Ecto neural progenitor cell (in vitro differentiated cells): ENCODE data around the gene FUT6.

Experiments
- DNase-seq: peaks from one replicate; pipeline ENCODE4 v3.0.0-alpha.2; 2018; ENCODE audit warnings: low spot score

Gene FUT6

GRCh38 chr19:5827891-5828660 is 11.4 kb downstream of the FUT6 start:
- DNase-seq, result peak; percentile 98

DNA sequence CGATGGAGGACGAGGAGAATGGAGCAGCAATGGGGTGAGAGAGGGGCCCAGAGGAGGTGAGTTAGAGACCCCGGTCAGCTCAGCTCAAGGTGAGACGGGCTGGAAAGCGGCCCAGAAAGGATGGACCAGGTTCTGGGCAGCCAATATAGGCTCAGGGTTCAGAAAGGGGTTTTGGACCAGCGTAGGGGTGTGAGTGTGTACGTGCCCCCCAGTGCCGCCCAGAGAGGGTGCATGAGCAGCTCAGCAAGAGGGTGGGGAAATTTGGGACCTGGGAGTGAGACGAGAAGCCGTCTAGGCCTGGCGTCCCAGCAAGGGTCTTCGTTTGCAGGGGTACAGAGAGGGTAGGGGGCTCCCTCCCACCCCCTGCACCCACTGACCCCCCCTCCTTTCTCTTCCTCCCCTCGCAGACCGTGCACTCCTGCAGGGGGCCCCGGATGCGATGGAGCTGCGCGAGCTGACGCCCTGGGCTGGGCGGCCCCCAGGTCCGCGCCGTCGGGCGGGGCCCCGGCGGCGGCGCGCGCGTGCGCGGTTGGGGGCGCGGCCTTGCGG is 12.1 kb downstream of the FUT6 start:
- no peak for DNase-seq

DNA sequence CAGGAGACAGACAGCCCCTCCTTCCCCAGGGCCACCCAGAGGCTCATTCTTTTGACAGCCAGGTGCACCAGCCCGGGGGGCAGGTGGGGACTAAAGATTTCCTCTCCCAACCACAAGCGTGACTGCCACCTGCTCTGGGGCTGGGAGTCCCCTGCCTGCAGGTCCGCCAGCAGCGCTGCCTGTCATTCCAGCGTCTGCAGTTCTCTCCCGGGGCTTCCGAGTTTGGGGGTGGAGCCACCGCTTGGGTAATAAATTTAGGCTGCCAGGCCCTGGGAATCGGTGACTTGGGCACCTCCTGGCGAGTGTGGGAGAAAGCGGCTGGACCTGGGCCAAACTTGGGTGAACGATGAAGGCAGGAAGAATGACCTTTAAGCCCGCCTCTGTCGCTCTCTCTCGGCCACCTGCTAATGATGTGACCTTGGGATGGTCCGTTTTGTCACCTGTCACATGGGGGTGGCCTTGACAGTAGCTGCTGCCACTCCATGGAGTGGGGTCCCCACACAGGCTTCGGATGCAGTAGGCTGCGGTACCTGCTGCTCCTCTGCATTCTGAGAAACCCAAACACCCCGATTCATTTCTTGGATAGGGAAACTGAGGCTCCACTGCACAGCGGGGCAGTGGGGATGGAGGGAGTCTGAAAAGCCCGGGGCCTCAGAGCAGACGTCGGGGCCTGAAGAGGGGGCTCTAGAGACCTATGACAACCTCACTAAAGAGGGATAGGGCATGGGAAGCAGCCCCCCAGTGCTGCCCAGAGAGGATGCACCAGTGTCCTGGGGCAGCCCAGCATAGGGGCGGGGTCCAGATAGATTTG is 12.8 kb downstream of the FUT6 start:
- peak; percentile 75 for DNase-seq

DNA sequence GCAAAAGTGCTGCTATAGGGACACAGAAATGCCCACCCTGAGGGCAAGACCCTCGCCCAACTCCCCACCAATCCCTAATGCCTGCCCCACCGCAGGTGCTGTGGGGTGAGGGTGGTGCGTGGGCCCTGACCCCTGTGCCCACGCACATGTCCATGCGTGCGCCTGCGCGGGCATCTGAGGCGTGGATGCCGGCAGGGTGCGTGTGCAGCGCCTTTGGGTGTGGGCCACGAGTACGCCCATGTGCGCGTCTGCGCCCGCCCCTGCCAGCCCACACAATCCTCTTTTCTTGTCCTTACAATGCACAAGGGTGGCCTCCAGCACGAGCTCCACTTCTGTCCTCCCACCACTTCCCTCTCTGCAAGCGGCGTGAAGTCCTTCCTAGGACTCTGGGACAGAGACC is 14.3 kb downstream of the FUT6 start:
- DNase-seq, result no peak

GRCh38 chr19:5824751-5825150 is 14.8 kb downstream of the FUT6 start:
- no peak for DNase-seq

DNA sequence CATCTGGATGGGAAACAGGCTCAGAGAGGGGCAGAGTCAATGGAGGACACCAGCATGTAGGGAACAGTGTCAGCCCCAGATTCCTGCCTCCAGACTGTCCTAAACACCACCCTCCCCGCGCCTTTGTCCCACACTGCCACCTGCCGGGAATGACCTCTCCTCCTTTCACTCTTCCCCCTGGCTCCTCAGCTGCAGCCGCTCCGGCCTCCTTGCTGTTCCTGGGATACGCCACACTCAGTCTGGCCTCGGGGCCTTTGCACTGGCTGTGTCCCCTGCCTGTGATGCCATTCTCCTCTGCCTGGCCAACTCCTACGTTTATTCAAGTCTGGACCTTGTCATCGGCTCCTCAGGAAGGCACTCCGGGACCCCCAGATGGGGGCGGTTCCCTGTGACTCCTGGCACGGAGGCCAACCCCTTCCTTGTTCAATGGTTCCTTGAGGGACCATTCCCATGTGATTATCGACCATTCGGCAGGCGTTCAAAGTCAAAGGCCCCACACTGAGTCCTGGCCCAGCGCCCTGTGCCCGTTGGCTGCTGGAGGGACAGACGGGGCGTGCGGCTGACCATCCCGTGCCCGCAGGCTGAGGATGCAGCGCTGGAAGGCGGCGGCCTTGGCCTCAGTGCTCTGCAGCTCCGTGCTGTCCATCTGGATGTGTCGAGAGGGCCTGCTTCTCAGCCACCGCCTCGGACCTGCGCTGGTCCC is 15.8 kb downstream of the FUT6 start:
- no peak for DNase-seq

- DNase-seq, result no peak
These were observed 17.2 kb downstream of the FUT6 start for GRCh38 chr19:5822181-5822844.

GRCh38 chr19:5821521-5822180 is 17.9 kb downstream of the FUT6 start:
- no peak for DNase-seq

GRCh38 chr19:5820785-5821184 is 18.7 kb downstream of the FUT6 start:
- no peak for DNase-seq

GRCh38 chr19:5818594-5818993 is 20.9 kb downstream of the FUT6 start:
- DNase-seq, result no peak

GRCh38 chr19:5817218-5817617 is 22.3 kb downstream of the FUT6 start:
- DNase-seq, result no peak

GRCh38 chr19:5814852-5815246 is 24.7 kb downstream of the FUT6 start:
- DNase-seq, result no peak

DNA sequence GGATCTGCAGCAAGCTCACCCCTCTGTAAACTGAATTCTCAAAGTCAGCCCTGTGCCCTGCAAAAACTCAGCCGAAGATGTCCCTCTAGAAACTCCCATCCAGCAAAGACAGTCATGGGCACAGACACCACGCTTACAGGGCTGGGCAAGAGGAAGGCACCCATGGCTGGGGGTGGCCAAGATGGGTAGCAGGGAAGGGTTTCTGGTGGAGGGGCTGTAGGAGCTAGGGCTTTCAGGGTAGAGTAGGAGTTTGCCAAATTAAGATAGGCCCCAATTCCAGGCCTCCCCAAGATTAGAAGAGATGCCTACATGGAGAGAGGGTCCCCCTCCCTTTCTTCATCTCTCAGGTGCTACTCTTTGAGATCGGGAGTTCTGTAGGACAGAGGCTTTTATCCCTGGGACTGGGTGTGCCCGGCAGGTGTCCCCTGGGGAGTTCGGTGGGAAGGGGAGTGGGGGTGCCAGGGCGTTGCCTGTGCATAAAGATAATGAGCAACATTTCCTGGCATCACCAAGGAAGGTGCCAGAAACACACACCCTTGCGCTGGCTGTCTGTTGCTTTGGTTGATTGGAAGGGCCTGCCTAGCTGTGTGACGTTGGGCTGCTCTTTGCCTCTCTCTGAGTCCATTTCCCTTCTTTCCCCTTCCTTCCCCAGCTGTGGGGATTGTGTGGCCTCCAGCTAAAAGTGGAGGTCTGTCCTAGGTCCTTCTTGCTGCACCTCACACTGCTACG is 25.2 kb downstream of the FUT6 start:
- DNase-seq, result no peak

DNA sequence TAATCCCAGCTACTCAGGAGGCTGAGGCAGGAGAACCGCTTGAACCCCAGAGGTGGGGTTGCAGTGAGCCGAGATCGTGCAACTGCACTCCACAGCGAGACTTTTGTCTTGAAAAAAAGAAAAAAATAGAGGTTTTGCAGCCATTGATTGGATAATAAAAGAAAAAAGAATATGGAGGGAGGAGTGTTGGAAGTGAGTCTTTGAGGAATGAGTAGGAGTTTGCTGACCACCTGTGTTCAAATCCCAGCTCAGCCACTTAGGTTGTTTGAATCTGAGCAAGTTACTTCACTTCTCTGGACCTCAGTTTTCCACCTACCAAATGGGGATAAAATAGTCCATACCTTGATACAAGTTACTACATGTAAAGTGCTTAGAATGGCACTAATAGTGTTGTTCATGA is 28.4 kb downstream of the FUT6 start:
- DNase-seq, result no peak

GRCh38 chr19:5809469-5809868 is 30.0 kb downstream of the FUT6 start:
- DNase-seq, result no peak

- no peak for DNase-seq
These were observed 30.4 kb downstream of the FUT6 start for GRCh38 chr19:5809053-5809452.

- no peak for DNase-seq
These were observed 31.2 kb downstream of the FUT6 start for GRCh38 chr19:5808120-5808816.

GRCh38 chr19:5806905-5807304 is 32.6 kb downstream of the FUT6 start:
- no peak for DNase-seq

DNA sequence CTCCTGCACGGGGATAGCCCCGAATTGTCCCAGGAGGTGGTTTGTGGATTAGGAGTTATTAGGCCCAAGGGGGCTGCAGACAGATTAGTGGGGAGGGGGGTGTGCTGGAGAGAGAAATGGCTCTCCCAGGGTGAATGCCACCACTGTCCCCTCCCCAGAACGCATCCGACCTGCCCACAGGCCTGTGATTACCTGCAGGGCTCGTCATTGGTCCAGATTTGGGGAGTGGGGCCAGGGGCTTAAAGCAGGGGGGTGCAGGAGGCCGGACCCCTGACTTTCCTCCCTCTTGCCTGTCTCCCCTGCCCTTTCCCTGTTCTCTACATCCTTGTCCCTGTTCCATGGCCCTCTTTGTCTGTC is 33.4 kb downstream of the FUT6 start:
- DNase-seq, result no peak

GRCh38 chr19:5805462-5806132 is 33.9 kb downstream of the FUT6 start:
- peak; percentile 93 for DNase-seq
